K562 (cell line): ENCODE data around the gene GAPDHS. TPM values are rescaled to one million over a fixed set of nuclear protein-coding genes. Genes with fewer than 3 reads are reported as not detected.
A peak's percentile ranks its signal among the peaks of the same experiment; 100 is the strongest.

Experiments
- ATAC-seq: fragments of 200-7000 bp; cut with Tn5 transposase; 3 replicates; pipeline ENCODE4 v1.9.1; 2020; ENCODE audit warnings: moderate library complexity
- BruUV-seq: library from RNA; stranded (reverse); fragments of 400-500 nt; replicated peaks from 2 replicates; lab custom pipeline; 2021; lab: Mats Ljungman, UMichigan
- CTCF ChIA-PET: fragments of 300-600 bp; formaldehyde crosslinking; extraction: SDS; loops from one replicate; lab custom pipeline; 2021; ENCODE audit warnings: low intra/inter-chr PET ratio; lab: Yijun Ruan, JAX
- POLR2A ChIA-PET: fragments of 300-600, 350-650 bp; sonication (Branson Sonifier 250); formaldehyde crosslinking; extraction: SDS; loops from one replicate; lab custom pipeline; 2021; ENCODE audit warnings: antibody characterized with exemption, inconsistent platforms; lab: Yijun Ruan, JAX
- DNase-seq, 4 experiments: peaks; one replicate each; pipeline versions ENCODE4 v3.0.0 to v3.0.0-alpha.2; 2011 to 2018; ENCODE audit warnings: low spot score in 3 of 4, mixed read lengths in 3 of 4; ENCODE audit errors: extremely low read depth in 1 of 4
- FAIRE-seq: peaks from 2 replicates; lab custom pipeline; 2011; peaks lifted over from hg19 to GRCh38; lab: Jason Lieb, UNC
- H2AFZ ChIP-seq: 2 replicates; pipeline ENCODE4 v1.6.0; 2011; ENCODE audit warnings: low read depth, low read length, control low read depth, inconsistent platforms
- H3K27ac ChIP-seq: fragments of 200-600 bp; 3 replicates; pipeline ENCODE4 v1.8.0; 2011; ENCODE audit warnings: low read depth, mild to moderate bottlenecking, control low read depth, inconsistent platforms, low read length, moderate library complexity, mixed read lengths; ENCODE audit errors: extremely low read depth
- H3K27me3 ChIP-seq, 2 experiments: fragments of 300-600 bp in 1 of 2; 2 replicates in 1 of 2; 3 replicates in 1 of 2; pipeline versions ENCODE4 v1.6.0 to v1.8.0; 2011; ENCODE audit warnings: inconsistent platforms in 2 of 2, low read length in 2 of 2, mild to moderate bottlenecking in 1 of 2, mixed read lengths in 1 of 2, moderate library complexity in 1 of 2; ENCODE audit not compliant: control insufficient read depth in 2 of 2, insufficient read depth in 2 of 2
- H3K36me3 ChIP-seq: fragments of 300-600 bp; 3 replicates; pipeline ENCODE4 v1.8.0; 2011; ENCODE audit warnings: mild to moderate bottlenecking, low read length, inconsistent platforms; ENCODE audit not compliant: control insufficient read depth, insufficient read depth
- H3K4me1 ChIP-seq, 2 experiments: fragments of 200-600 bp in 1 of 2; replicated peaks in 1 of 2; 2 replicates in 1 of 2; 3 replicates in 1 of 2; pipeline versions ENCODE4 v1.5.1 to v1.8.0; 2011; ENCODE audit warnings: inconsistent platforms in 2 of 2, low read length in 2 of 2, mild to moderate bottlenecking in 1 of 2, mixed read lengths in 1 of 2, moderate library complexity in 1 of 2; ENCODE audit not compliant: control insufficient read depth in 2 of 2, insufficient read depth in 2 of 2
- H3K4me2 ChIP-seq: 2 replicates; pipeline ENCODE4 v1.6.1; 2011; ENCODE audit warnings: low read length, control low read depth, inconsistent platforms, mixed read lengths; ENCODE audit not compliant: insufficient read depth
- H3K4me3 ChIP-seq: fragments of 200-600 bp; sonication (generic), shearing (Covaris generic); 2 replicates; pipeline ENCODE4 v1.5.1; 2016; ENCODE audit warnings: control low read depth, inconsistent platforms
- H3K79me2 ChIP-seq: fragments of 200-600 bp; 3 replicates; pipeline ENCODE4 v1.8.0; 2011; ENCODE audit warnings: low read length, inconsistent platforms; ENCODE audit not compliant: control insufficient read depth, insufficient read depth
- H3K9ac ChIP-seq, 2 experiments: 2 replicates each; pipeline versions ENCODE4 v1.6.0 to v1.6.1; 2011; ENCODE audit warnings: low read depth in 2 of 2, low read length in 2 of 2, control low read depth in 1 of 2, inconsistent platforms in 1 of 2, mild to moderate bottlenecking in 1 of 2, mixed read lengths in 1 of 2; ENCODE audit not compliant: insufficient read depth in 1 of 2
- H3K9me1 ChIP-seq: one replicate; pipeline ENCODE4 v1.6.0; 2011; ENCODE audit warnings: inconsistent platforms, mild to moderate bottlenecking, low read length, moderate library complexity; ENCODE audit not compliant: control insufficient read depth, insufficient read depth
- H3K9me3 ChIP-seq: replicated peaks from 2 replicates; pipeline ENCODE4 v1.5.1; 2011; ENCODE audit warnings: low read depth, low read length, inconsistent platforms; ENCODE audit not compliant: control insufficient read depth, insufficient read depth
- H4K20me1 ChIP-seq: replicated peaks from 2 replicates; pipeline ENCODE4 v1.6.1; 2011; ENCODE audit warnings: low read length, inconsistent platforms, mixed read lengths; ENCODE audit not compliant: control insufficient read depth, insufficient read depth
- ARID1B ChIP-seq: fragments of 450-650 bp; IDR thresholded peaks from 2 replicates; pipeline ENCODE4 v1.6.1; 2016; ENCODE audit warnings: antibody characterized with exemption, mild to moderate bottlenecking, inconsistent platforms
- BRD9 ChIP-seq: fragments of 450-650 bp; IDR thresholded peaks from 2 replicates; pipeline ENCODE4 v1.6.1; 2018; ENCODE audit warnings: low read depth; ENCODE audit not compliant: partially characterized antibody
- BRF1 ChIP-seq: IDR thresholded peaks from 3 replicates; pipeline ENCODE4 v1.6.1; 2011; ENCODE audit warnings: borderline replicate concordance, mild to moderate bottlenecking; ENCODE audit not compliant: insufficient read length; ENCODE audit errors: extremely low read depth
- GMEB1 ChIP-seq: fragments of 250-450 bp; sonication (Bioruptor Pico); IDR thresholded peaks from 2 replicates; pipeline ENCODE4 v1.4.0; 2020; ENCODE audit warnings: mild to moderate bottlenecking
- IRF2 ChIP-seq: sonication (generic); formaldehyde crosslinking; IDR thresholded peaks from 2 replicates; pipeline ENCODE4 v1.8.1; 2022; ENCODE audit warnings: mild to moderate bottlenecking, missing genetic modification reagents
- KAT2B ChIP-seq: IDR thresholded peaks from one replicate; pipeline ENCODE4 v1.6.1; 2012; ENCODE audit warnings: low read depth, mild to moderate bottlenecking, control low read depth, inconsistent platforms, low read length, moderate library complexity
- KLF1 ChIP-seq: fragments of 450-650 bp; IDR thresholded peaks from 2 replicates; pipeline ENCODE4 v1.6.1; 2016; ENCODE audit warnings: missing genetic modification characterization, missing compliant biosample characterization
- LCOR ChIP-seq: sonication (generic); formaldehyde crosslinking; IDR thresholded peaks from 2 replicates; pipeline ENCODE4 v1.8.0; 2022; ENCODE audit warnings: mild to moderate bottlenecking, missing genetic modification reagents
- MEF2A ChIP-seq: IDR thresholded peaks from 2 replicates; pipeline ENCODE4 v1.6.1; 2011; ENCODE audit warnings: low read depth, mild to moderate bottlenecking, low read length, moderate library complexity; ENCODE audit not compliant: control insufficient read depth
- PRPF4 ChIP-seq: fragments of 200-400 bp; formaldehyde crosslinking; IDR thresholded peaks from one replicate; pipeline ENCODE4 v1.6.1; 2017; ENCODE audit warnings: low read length, low read depth, mild to moderate bottlenecking; ENCODE audit not compliant: insufficient read depth, poor library complexity, severe bottlenecking
- RBM17 ChIP-seq: fragments of 200-400 bp; formaldehyde crosslinking; IDR thresholded peaks from 2 replicates; pipeline ENCODE4 v1.6.1; 2017; ENCODE audit warnings: low read depth, mild to moderate bottlenecking, low read length, borderline replicate concordance
- RCOR1 ChIP-seq, 2 experiments: IDR thresholded peaks; 2 replicates each; pipeline ENCODE4 v1.6.1; 2012; ENCODE audit warnings: low read depth in 2 of 2, low read length in 2 of 2, borderline replicate concordance in 1 of 2, improper control_type of control experiment in 1 of 2
- USF2 ChIP-seq: sonication (generic); formaldehyde crosslinking; IDR thresholded peaks from 2 replicates; pipeline ENCODE4 v1.5.0; 2020; ENCODE audit warnings: missing genetic modification reagents
- ZKSCAN3 ChIP-seq: fragments of 250-450 bp; sonication (Bioruptor Pico); IDR thresholded peaks from 2 replicates; pipeline ENCODE4 v1.4.0; 2020
- WGBS: fragments of 100-300 bp; shearing (Covaris generic); methylation state at CpG from one replicate; pipeline ENCODE4 v1.1.6; 2016; ENCODE audit warnings: low coverage, mixed read lengths; ENCODE audit not compliant: insufficient coverage; ENCODE audit errors: missing lambda C conversion rate; 5-methylcytosine and 5-hydroxymethylcytosine counted together
- in situ Hi-C: fragments of 300-500 bp; cut with MboI; formaldehyde crosslinking; loops from 4 replicates; pipeline ENCODE4 v1.15.0; 2018; ENCODE audit warnings: inconsistent platforms, mixed read lengths
- intact Hi-C: fragments of 100-400 bp; cut with micrococcal nuclease; formaldehyde crosslinking; loops from 2 replicates; pipeline ENCODE4 v1.14.2; 2022
- polyA plus RNA-seq, 8 experiments: library from polyadenylated mRNA; depleted of rRNA in 4 of 8; stranded (reverse) in 5 of 8; unstranded in 3 of 8; fragments of >200 nt; fragmentation: Nextera tagmentation in 2 of 8; fragmentation: Illumina TruSeq in 1 of 8; extraction: Ambion mirVana in 2 of 8; extraction: Trizol in 1 of 8; gene quantifications; 2 replicates each; pipeline versions ENCODE4 v1.2.1 to v1.2.3, GENCODE V29; 2011 to 2014; ENCODE audit warnings: inconsistent platforms in 1 of 8, missing spikeins in 1 of 8
- total RNA-seq, 7 experiments: library from RNA; depleted of rRNA in 6 of 7; stranded (reverse); fragments of >200 nt in 6 of 7; fragmentation: Illumina TruSeq in 2 of 7; extraction: Trizol in 2 of 7; gene quantifications; 2 replicates each; pipeline versions ENCODE4 v1.2.1 to v1.2.3, GENCODE V29; 2011 to 2021; ENCODE audit warnings: low replicate concordance in 1 of 7
- TF ChIP-seq, protein P1 (sequence below), 2 experiments: IDR thresholded peaks; 2 replicates each; pipeline ENCODE4 v1.6.1; 2011; ENCODE audit warnings: borderline replicate concordance in 1 of 2, control low read depth in 1 of 2, low read depth in 1 of 2, low read length in 1 of 2, mild to moderate bottlenecking in 1 of 2, mixed read lengths in 1 of 2, moderate library complexity in 1 of 2; ENCODE audit not compliant: insufficient read depth in 1 of 2, insufficient read length in 1 of 2, poor library complexity in 1 of 2, severe bottlenecking in 1 of 2; ENCODE audit errors: extremely low read depth in 1 of 2
- TF ChIP-seq, protein P2 (sequence below): sonication (generic); formaldehyde crosslinking; IDR thresholded peaks from 2 replicates; pipeline ENCODE4 v1.8.1; 2023; ENCODE audit warnings: mild to moderate bottlenecking, missing genetic modification reagents, moderate library complexity

Gene GAPDHS
- total and polyA plus RNA-seq, 9 of the 15 experiments (the other 6 are each of a cell fraction or from before 2014, with no cell fraction given) = 0.08 to 0.12 TPM; not detected in 7

GRCh38 chr19:35509018-35509652 lies 24.1 kb upstream of the GAPDHS start:
- peak in 2 of 4 experiments; percentile 32 to 37 for DNase-seq
- Histone ChIP-seq H3K27ac (no peak overlapping the region), H3K79me2 (no peaks in the 10 kb centered on the region), H3K4me3 (no peak overlapping the region), H3K9ac (no peak overlapping the region), H3K27me3 (peaks cover 66 to 90% of the 10 kb centered on the region in 2 experiments), H3K9me1 (peaks cover 2% of the 10 kb centered on the region), H3K9me3 (no peaks in the 10 kb centered on the region), H2AFZ (no peak overlapping the region), H4K20me1 (peaks cover 22% of the 10 kb centered on the region), H3K4me2 (no peak overlapping the region), H3K4me1 (peaks cover 0 to 31% of the 10 kb centered on the region in 2 experiments; a peak in 3 of 5 replicates), H3K36me3 (no peaks in the 10 kb centered on the region)
- peak; percentile 29; the same call in 2 of the 3 replicates for ATAC-seq
- no TSS peak for BruUV-seq
- CTCF ChIA-PET = interaction anchor here (1.1 kb wide), 1 partner anchor 208 kb away, joined by 3 read pairs; the partner anchor contains the start of gene KMT2B
- in situ Hi-C loops = no loop called here
- FAIRE-seq = peak; percentile 58
- intact Hi-C loops = no loop called here
- 6% methylated on average over 12 of the region's 12 CpGs for WGBS
- POLR2A ChIA-PET = interaction anchor here (1.0 kb wide), 2 partner anchors 10 to 14 kb away, joined by 3 read pairs; no protein-coding TSS in a partner anchor
- TF ChIP-seq RBM17 (no peak), GMEB1 (CRISPR knock-in tag) (no peak), IRF2 (CRISPR knock-in tag) (no peak), RCOR1 (IDR thresholded peaks at IDR 0.05; ENCODE audit: borderline replicate concordance in 1 of 2, low read depth in 2 of 2, low read length in 2 of 2) (no peak), PRPF4 (no peak), LCOR (CRISPR knock-in tag) (no peak), USF2 (CRISPR knock-in tag) (peak; percentile 37), KLF1 (tag) (no peak), MEF2A (no peak), ZKSCAN3 (CRISPR knock-in tag) (no peak), KAT2B (no peak), BRD9 (no peak), ARID1B (no peak), BRF1 (no peak)
- TF ChIP-seq, protein P1, sequence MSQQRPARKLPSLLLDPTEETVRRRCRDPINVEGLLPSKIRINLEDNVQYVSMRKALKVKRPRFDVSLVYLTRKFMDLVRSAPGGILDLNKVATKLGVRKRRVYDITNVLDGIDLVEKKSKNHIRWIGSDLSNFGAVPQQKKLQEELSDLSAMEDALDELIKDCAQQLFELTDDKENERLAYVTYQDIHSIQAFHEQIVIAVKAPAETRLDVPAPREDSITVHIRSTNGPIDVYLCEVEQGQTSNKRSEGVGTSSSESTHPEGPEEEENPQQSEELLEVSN (IDR thresholded peaks at IDR 0.05; ENCODE audit: borderline replicate concordance in 1 of 2, extremely low read depth in 1 of 2, insufficient read depth in 1 of 2, insufficient read length in 1 of 2, low read depth in 1 of 2, low read length in 1 of 2, poor library complexity in 1 of 2, severe bottlenecking in 1 of 2) = peak in 1 of 2 experiments; percentile 63
- TF ChIP-seq, protein P2, sequence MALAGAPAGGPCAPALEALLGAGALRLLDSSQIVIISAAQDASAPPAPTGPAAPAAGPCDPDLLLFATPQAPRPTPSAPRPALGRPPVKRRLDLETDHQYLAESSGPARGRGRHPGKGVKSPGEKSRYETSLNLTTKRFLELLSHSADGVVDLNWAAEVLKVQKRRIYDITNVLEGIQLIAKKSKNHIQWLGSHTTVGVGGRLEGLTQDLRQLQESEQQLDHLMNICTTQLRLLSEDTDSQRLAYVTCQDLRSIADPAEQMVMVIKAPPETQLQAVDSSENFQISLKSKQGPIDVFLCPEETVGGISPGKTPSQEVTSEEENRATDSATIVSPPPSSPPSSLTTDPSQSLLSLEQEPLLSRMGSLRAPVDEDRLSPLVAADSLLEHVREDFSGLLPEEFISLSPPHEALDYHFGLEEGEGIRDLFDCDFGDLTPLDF (CRISPR knock-in tag) = no peak
